Prostate gland (tissue), 2 donors: ENCODE results near the gene GRAMD4. TPM values are rescaled to one million over a fixed set of nuclear protein-coding genes. Genes with fewer than 3 reads are reported as not detected.

Source experiments
- DNase-seq: peaks from one replicate; pipeline ENCODE4 v3.0.0-alpha.2; 2019; ENCODE audit warnings: low spot score
- H3K27ac ChIP-seq, 2 donors: fragments of 200-600 bp; sonication (generic); 2 replicates each; pipeline ENCODE4 v1.5.1; 2017 to 2019
- H3K27me3 ChIP-seq: fragments of 200-600 bp; sonication (generic); replicated peaks from 2 replicates; pipeline ENCODE4 v1.5.1; 2019; ENCODE audit not compliant: insufficient read depth
- H3K36me3 ChIP-seq, 2 donors: fragments of 200-600 bp; sonication (generic); 1 replicate in 1 of 2; 2 replicates in 1 of 2; pipeline versions ENCODE4 v1.5.1 to v1.8.1; 2017 to 2019
- H3K4me1 ChIP-seq: fragments of 200-600 bp; sonication (generic); replicated peaks from 2 replicates; pipeline ENCODE4 v1.5.1; 2019
- H3K4me3 ChIP-seq, 2 donors: fragments of 200-600 bp; sonication (generic); 2 replicates each; pipeline ENCODE4 v1.5.1; 2017 to 2019
- H3K9me3 ChIP-seq: fragments of 200-600 bp; sonication (generic); 2 replicates; pipeline ENCODE4 v1.5.1; 2017
- POLR2A ChIP-seq: fragments of 450-650 bp; IDR thresholded peaks from one replicate; pipeline ENCODE4 v1.6.1; 2016; ENCODE audit warnings: antibody characterized with exemption, mild to moderate bottlenecking
- POLR2AphosphoS5 ChIP-seq: sonication (generic); formaldehyde crosslinking; IDR thresholded peaks from one replicate; pipeline ENCODE4 v1.6.1; 2017; ENCODE audit warnings: antibody characterized with exemption
- WGBS: methylation state at CpG from one replicate; pipeline ENCODE4 v1.1.5; 2018; 5-methylcytosine and 5-hydroxymethylcytosine counted together
- intact Hi-C: fragments of 100-400 bp; cut with DNase I; formaldehyde crosslinking; loops from one replicate; pipeline ENCODE4 v1.14.2; 2022
- total RNA-seq, 2 donors: library from RNA; depleted of rRNA; stranded (reverse); fragments of >200 nt; gene quantifications; one replicate each; pipeline ENCODE4 v1.1.0, GENCODE V29; 2016
- TF ChIP-seq, protein P1 (sequence below), 4 experiments: fragments of 200-600 bp in 2 of 4; fragments of 450-650 bp in 2 of 4; sonication (generic) in 2 of 4; IDR thresholded peaks; 1 replicate in 3 of 4; 2 replicates in 1 of 4; pipeline ENCODE4 v1.5.1; 2016 to 2019; ENCODE audit warnings: antibody characterized with exemption in 4 of 4, mild to moderate bottlenecking in 2 of 4, moderate library complexity in 2 of 4

The GRAMD4 gene
- total RNA-seq, 2 donors from 2014 or later: 12.1 to 20.2 TPM

DNA sequence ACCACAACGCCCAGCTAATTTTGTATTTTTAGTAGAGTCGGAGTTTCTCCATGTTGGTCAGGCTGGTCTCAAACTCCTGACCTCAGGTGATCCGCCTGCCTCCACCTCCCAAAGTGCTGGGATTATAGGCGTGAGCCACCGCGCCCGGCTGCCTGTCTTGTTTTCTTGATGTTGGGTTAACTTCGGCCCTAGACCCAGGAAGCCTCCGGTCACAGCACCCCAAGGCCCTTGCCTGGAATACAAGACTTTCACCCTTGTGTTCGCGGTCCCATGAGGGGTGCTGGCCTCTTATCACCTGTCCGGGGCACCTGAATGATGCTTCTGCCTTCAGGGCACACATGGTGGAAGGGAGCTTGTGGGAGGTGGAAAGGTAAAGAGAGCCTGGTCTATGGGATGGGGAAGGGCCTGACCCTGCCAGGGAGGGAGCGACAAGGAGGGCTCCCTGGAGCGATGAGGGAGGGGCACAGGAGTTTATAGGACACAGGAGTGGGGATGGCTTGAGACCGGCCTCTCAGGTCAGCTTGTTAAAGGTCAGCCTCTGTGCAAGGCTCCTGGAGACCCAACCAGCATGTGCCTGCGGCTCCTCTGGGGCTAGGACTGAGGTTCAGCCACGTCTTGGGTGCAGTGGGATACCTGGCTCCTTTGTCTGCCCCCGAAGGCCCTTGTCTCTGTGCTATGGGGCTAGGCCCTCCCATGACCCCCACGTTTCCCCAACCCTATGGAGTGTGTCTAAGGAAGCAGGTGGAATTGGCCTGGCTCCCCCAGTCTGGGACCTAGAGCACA is 34.7 kb upstream of the GRAMD4 start:
- TF ChIP-seq, protein P1, sequence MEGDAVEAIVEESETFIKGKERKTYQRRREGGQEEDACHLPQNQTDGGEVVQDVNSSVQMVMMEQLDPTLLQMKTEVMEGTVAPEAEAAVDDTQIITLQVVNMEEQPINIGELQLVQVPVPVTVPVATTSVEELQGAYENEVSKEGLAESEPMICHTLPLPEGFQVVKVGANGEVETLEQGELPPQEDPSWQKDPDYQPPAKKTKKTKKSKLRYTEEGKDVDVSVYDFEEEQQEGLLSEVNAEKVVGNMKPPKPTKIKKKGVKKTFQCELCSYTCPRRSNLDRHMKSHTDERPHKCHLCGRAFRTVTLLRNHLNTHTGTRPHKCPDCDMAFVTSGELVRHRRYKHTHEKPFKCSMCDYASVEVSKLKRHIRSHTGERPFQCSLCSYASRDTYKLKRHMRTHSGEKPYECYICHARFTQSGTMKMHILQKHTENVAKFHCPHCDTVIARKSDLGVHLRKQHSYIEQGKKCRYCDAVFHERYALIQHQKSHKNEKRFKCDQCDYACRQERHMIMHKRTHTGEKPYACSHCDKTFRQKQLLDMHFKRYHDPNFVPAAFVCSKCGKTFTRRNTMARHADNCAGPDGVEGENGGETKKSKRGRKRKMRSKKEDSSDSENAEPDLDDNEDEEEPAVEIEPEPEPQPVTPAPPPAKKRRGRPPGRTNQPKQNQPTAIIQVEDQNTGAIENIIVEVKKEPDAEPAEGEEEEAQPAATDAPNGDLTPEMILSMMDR (IDR thresholded peaks at IDR 0.05): no peak
- no peak for TF ChIP-seq POLR2A
- no peak for TF ChIP-seq POLR2AphosphoS5
- no peak overlapping the region for H3K4me3 ChIP-seq
- 91% methylated on average over 19 of the region's 19 CpGs for WGBS
- H3K9me3 ChIP-seq: no peaks in the 10 kb centered on the region
- no peak for DNase-seq
- H3K27ac ChIP-seq: no peak overlapping the region
- H3K36me3 ChIP-seq: no peaks in the 10 kb centered on the region
- intact Hi-C loops: no loop called here
- no peaks in the 10 kb centered on the region for H3K27me3 ChIP-seq
- no peaks in the 10 kb centered on the region for H3K4me1 ChIP-seq

DNA sequence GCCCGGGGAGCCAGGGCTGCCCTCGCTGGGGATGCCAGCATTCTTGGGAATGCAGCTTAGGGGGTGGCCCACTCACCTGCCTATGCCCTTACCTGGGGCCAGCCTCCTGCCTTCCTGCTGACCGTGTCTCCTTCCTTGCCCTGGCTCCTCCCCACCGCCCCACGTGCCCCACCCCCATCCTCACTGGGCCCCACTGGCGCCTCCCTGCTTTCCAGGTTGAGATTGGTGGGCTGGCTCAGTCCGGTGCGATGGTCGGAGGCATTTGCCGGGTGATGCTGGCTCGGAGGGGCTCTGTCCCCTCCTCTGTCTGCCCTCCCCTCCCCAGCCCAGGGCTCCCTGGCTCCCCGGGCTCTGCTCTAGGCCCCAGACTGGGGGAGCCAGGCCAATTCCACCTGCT is 34.1 kb upstream of the GRAMD4 start:
- no peaks in the 10 kb centered on the region for H3K4me1 ChIP-seq
- H3K27ac ChIP-seq: no peak overlapping the region
- 91% methylated on average over 12 of the region's 12 CpGs for WGBS

DNA sequence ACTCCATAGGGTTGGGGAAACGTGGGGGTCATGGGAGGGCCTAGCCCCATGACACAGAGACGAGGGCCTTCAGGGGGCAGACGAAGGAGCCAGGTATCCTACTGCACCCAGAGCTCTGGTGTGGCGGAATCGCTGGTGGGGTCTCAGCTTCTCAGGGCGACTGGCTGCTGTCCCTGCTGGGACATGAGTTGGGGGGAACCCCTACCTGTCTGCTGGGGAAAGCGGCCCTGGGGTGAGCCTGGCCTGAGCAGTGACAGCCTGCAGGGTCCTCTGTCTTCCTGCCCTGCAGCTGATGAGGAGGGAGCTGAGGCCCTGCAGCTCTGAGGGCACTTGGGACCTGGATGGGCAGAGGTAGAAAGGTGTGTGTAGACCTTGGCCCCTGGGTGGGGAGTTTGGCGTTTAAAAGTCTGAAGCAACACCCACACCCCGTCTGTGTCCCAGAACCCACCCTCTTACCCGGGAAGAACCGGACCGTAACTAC is 33.6 kb upstream of the GRAMD4 start:
- Histone ChIP-seq H3K36me3 (no peaks in the 10 kb centered on the region), H3K4me3 (no peak overlapping the region), H3K27ac (no peak overlapping the region), H3K27me3 (no peaks in the 10 kb centered on the region), H3K4me1 (no peaks in the 10 kb centered on the region), H3K9me3 (no peaks in the 10 kb centered on the region)
- DNase-seq: no peak
- TF ChIP-seq POLR2AphosphoS5: no peak
- TF ChIP-seq, protein P1 (IDR thresholded peaks at IDR 0.05): no peak
- TF ChIP-seq POLR2A: no peak
- WGBS: 91% methylated on average over 12 of the region's 12 CpGs
- intact Hi-C loops: no loop called here

More for the DNA sequence above, 34.1 kb upstream of the GRAMD4 start:
- no peak for TF ChIP-seq POLR2AphosphoS5
- TF ChIP-seq POLR2A: no peak
- TF ChIP-seq, protein P1 (IDR thresholded peaks at IDR 0.05): no peak
- Histone ChIP-seq H3K36me3 (no peaks in the 10 kb centered on the region), H3K27me3 (no peaks in the 10 kb centered on the region), H3K4me3 (no peak overlapping the region), H3K9me3 (no peaks in the 10 kb centered on the region)
- intact Hi-C loops: no loop called here
- no peak for DNase-seq

DNA sequence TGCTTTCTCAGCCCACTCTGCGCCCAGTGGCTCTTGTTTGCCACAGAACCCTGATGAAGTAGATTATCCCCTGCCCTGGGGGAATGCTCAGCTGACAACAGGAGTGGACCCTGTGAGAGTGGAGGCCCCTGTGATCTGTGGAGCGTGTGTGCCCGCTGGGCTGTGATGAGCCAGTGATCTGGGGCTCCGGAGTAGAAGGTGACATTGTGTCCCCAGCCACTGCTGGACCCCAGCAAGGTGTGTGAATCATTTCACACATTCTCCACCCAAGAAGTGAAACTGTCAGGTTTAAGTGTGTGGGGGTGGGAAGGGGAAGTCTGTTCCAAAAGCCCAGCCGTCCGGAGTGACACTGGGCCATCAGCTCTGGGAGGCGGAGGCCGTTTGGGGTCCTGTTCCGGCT is 33.1 kb upstream of the GRAMD4 start:
- no peak for DNase-seq
- H3K27me3 ChIP-seq: no peaks in the 10 kb centered on the region
- intact Hi-C loops: no loop called here
- no peak overlapping the region for H3K27ac ChIP-seq
- H3K36me3 ChIP-seq: no peaks in the 10 kb centered on the region
- H3K4me1 ChIP-seq: no peaks in the 10 kb centered on the region
- WGBS: 74% methylated on average over 9 of the region's 9 CpGs
- TF ChIP-seq, protein P1 (IDR thresholded peaks at IDR 0.05): no peak
- no peak for TF ChIP-seq POLR2AphosphoS5
- no peak for TF ChIP-seq POLR2A
- H3K9me3 ChIP-seq: no peaks in the 10 kb centered on the region
- H3K4me3 ChIP-seq: no peak overlapping the region
